Measurements from ENCODE around the gene RNF123.
A peak's percentile ranks its signal among the peaks of the same experiment; 100 is the strongest.

RNF123 gene

GRCh38 chr3:49717959-49718857 is 28.9 kb downstream of the RNF123 start:
- Histone ChIP-seq H3K36me3 (ENCODE audit: control insufficient read depth in 1 of 2, insufficient read depth in 2 of 2, low read length in 2 of 2) (peaks cover 33 to 47% of the 10 kb centered on the region in 2 donors), H3K27me3 (ENCODE audit: control insufficient read depth in 1 of 2, insufficient read depth in 2 of 2, low read length in 2 of 2) (no peaks in the 10 kb centered on the region), H3K27ac (ENCODE audit: low read depth, low read length) (no peak overlapping the region), H3K4me1 (ENCODE audit: control insufficient read depth in 1 of 2, insufficient read depth in 2 of 2, low read length in 2 of 2) (peaks cover 35 to 46% of the 10 kb centered on the region in 2 donors), H3K4me3 (ENCODE audit: low read depth in 1 of 2, low read length in 2 of 2) (peak overlapping the region; percentile 73 to 80), H3K9ac (ENCODE audit: low read depth in 1 of 2, low read length in 2 of 2) (peak overlapping the region in 1 of 2 donors; percentile 61), H3K9me3 (ENCODE audit: control insufficient read depth in 1 of 2, low read length in 2 of 2) (no peaks in the 10 kb centered on the region)

- Histone ChIP-seq H3K27ac (ENCODE audit: low read depth, low read length) (no peak overlapping the region), H3K9me3 (ENCODE audit: control insufficient read depth in 1 of 2, low read length in 2 of 2) (no peaks in the 10 kb centered on the region), H3K9ac (ENCODE audit: low read depth in 1 of 2, low read length in 2 of 2) (peak overlapping the region in 1 of 2 donors; percentile 61), H3K36me3 (ENCODE audit: control insufficient read depth in 1 of 2, insufficient read depth in 2 of 2, low read length in 2 of 2) (peaks cover 30 to 47% of the 10 kb centered on the region in 2 donors), H3K4me1 (ENCODE audit: control insufficient read depth in 1 of 2, insufficient read depth in 2 of 2, low read length in 2 of 2) (peaks cover 35 to 46% of the 10 kb centered on the region in 2 donors), H3K4me3 (ENCODE audit: low read depth in 1 of 2, low read length in 2 of 2) (peak overlapping the region; percentile 73 to 80), H3K27me3 (ENCODE audit: control insufficient read depth in 1 of 2, insufficient read depth in 2 of 2, low read length in 2 of 2) (no peaks in the 10 kb centered on the region)
These were observed 29.5 kb downstream of the RNF123 start for GRCh38 chr3:49718858-49719213.

GRCh38 chr3:49719214-49719884 is 30.0 kb downstream of the RNF123 start, which contains the start of gene AMIGO3:
AMIGO3 (minus strand) TSS chr3:49719684; CDS start chr3:49719465, 219 bp downstream.
- no peaks in the 10 kb centered on the region for H3K27me3 ChIP-seq (ENCODE audit: control insufficient read depth in 1 of 2, insufficient read depth in 2 of 2, low read length in 2 of 2)
- peak within 1 kb of the TSS in 1 of 2 donors; percentile 61 for H3K9ac ChIP-seq (ENCODE audit: low read depth in 1 of 2, low read length in 2 of 2)
- peak within 1 kb of the TSS; percentile 56 for H3K27ac ChIP-seq (ENCODE audit: low read depth, low read length)
- peaks cover 37 to 48% of the 10 kb centered on the region in 2 donors for H3K4me1 ChIP-seq (ENCODE audit: control insufficient read depth in 1 of 2, insufficient read depth in 2 of 2, low read length in 2 of 2)
- peaks cover 26 to 44% of the 10 kb centered on the region in 2 donors for H3K36me3 ChIP-seq (ENCODE audit: control insufficient read depth in 1 of 2, insufficient read depth in 2 of 2, low read length in 2 of 2)
- H3K4me3 ChIP-seq (ENCODE audit: low read depth in 1 of 2, low read length in 2 of 2) = peak within 1 kb of the TSS; percentile 73 to 80
- H3K9me3 ChIP-seq (ENCODE audit: control insufficient read depth in 1 of 2, low read length in 2 of 2) = no peaks in the 10 kb centered on the region

- Histone ChIP-seq H3K4me3 (ENCODE audit: low read depth in 1 of 2, low read length in 2 of 2) (no peak overlapping the region), H3K27me3 (ENCODE audit: control insufficient read depth in 1 of 2, insufficient read depth in 2 of 2, low read length in 2 of 2) (no peaks in the 10 kb centered on the region), H3K36me3 (ENCODE audit: control insufficient read depth in 1 of 2, insufficient read depth in 2 of 2, low read length in 2 of 2) (peaks cover 18 to 39% of the 10 kb centered on the region in 2 donors), H3K4me1 (ENCODE audit: control insufficient read depth in 1 of 2, insufficient read depth in 2 of 2, low read length in 2 of 2) (peaks cover 54 to 65% of the 10 kb centered on the region in 2 donors), H3K9me3 (ENCODE audit: control insufficient read depth in 1 of 2, low read length in 2 of 2) (no peaks in the 10 kb centered on the region), H3K27ac (ENCODE audit: low read depth, low read length) (no peak overlapping the region), H3K9ac (ENCODE audit: low read depth in 1 of 2, low read length in 2 of 2) (no peak overlapping the region)
These were observed 31.7 kb downstream of the RNF123 start for GRCh38 chr3:49720855-49721595.

GRCh38 chr3:49721596-49721895 is 32.2 kb downstream of the RNF123 start:
- H3K4me3 ChIP-seq (ENCODE audit: low read depth in 1 of 2, low read length in 2 of 2) = no peak overlapping the region
- peaks cover 59 to 70% of the 10 kb centered on the region in 2 donors for H3K4me1 ChIP-seq (ENCODE audit: control insufficient read depth in 1 of 2, insufficient read depth in 2 of 2, low read length in 2 of 2)

GRCh38 chr3:49721896-49722781 is 32.8 kb downstream of the RNF123 start:
- H3K9ac ChIP-seq (ENCODE audit: low read depth in 1 of 2, low read length in 2 of 2) = peak overlapping the region; percentile 97 to 99
- H3K4me1 ChIP-seq (ENCODE audit: control insufficient read depth in 1 of 2, insufficient read depth in 2 of 2, low read length in 2 of 2) = peaks cover 65 to 76% of the 10 kb centered on the region in 2 donors
- H3K27ac ChIP-seq (ENCODE audit: low read depth, low read length) = peak overlapping the region; percentile 100
- H3K4me3 ChIP-seq (ENCODE audit: low read depth in 1 of 2, low read length in 2 of 2) = peak overlapping the region; percentile 91 to 99
- peaks cover 23 to 40% of the 10 kb centered on the region in 2 donors for H3K36me3 ChIP-seq (ENCODE audit: control insufficient read depth in 1 of 2, insufficient read depth in 2 of 2, low read length in 2 of 2)
- no peaks in the 10 kb centered on the region for H3K27me3 ChIP-seq (ENCODE audit: control insufficient read depth in 1 of 2, insufficient read depth in 2 of 2, low read length in 2 of 2)
- no peaks in the 10 kb centered on the region for H3K9me3 ChIP-seq (ENCODE audit: control insufficient read depth in 1 of 2, low read length in 2 of 2)

More at GRCh38 chr3:49721596-49721895, 32.2 kb downstream of the RNF123 start:
- Histone ChIP-seq H3K27ac (ENCODE audit: low read depth, low read length) (no peak overlapping the region), H3K9me3 (ENCODE audit: control insufficient read depth in 1 of 2, low read length in 2 of 2) (no peaks in the 10 kb centered on the region), H3K27me3 (ENCODE audit: control insufficient read depth in 1 of 2, insufficient read depth in 2 of 2, low read length in 2 of 2) (no peaks in the 10 kb centered on the region), H3K36me3 (ENCODE audit: control insufficient read depth in 1 of 2, insufficient read depth in 2 of 2, low read length in 2 of 2) (peaks cover 18 to 36% of the 10 kb centered on the region in 2 donors), H3K9ac (ENCODE audit: low read depth in 1 of 2, low read length in 2 of 2) (no peak overlapping the region)

GRCh38 chr3:49722896-49723295 is 33.5 kb downstream of the RNF123 start:
- peaks cover 30 to 48% of the 10 kb centered on the region in 2 donors for H3K36me3 ChIP-seq (ENCODE audit: control insufficient read depth in 1 of 2, insufficient read depth in 2 of 2, low read length in 2 of 2)

GRCh38 chr3:49723296-49723627 is 33.9 kb downstream of the RNF123 start:
- H3K27ac ChIP-seq (ENCODE audit: low read depth, low read length) = peak overlapping the region; percentile 100
- peaks cover 33 to 52% of the 10 kb centered on the region in 2 donors for H3K36me3 ChIP-seq (ENCODE audit: control insufficient read depth in 1 of 2, insufficient read depth in 2 of 2, low read length in 2 of 2)
- peak overlapping the region; percentile 91 to 99 for H3K4me3 ChIP-seq (ENCODE audit: low read depth in 1 of 2, low read length in 2 of 2)
- H3K9ac ChIP-seq (ENCODE audit: low read depth in 1 of 2, low read length in 2 of 2) = peak overlapping the region; percentile 97 to 99
- H3K4me1 ChIP-seq (ENCODE audit: control insufficient read depth in 1 of 2, insufficient read depth in 2 of 2, low read length in 2 of 2) = peaks cover 75 to 84% of the 10 kb centered on the region in 2 donors
- no peaks in the 10 kb centered on the region for H3K27me3 ChIP-seq (ENCODE audit: control insufficient read depth in 1 of 2, insufficient read depth in 2 of 2, low read length in 2 of 2)
- no peaks in the 10 kb centered on the region for H3K9me3 ChIP-seq (ENCODE audit: control insufficient read depth in 1 of 2, low read length in 2 of 2)

More at GRCh38 chr3:49722896-49723295, 33.5 kb downstream of the RNF123 start:
- H3K4me3 ChIP-seq (ENCODE audit: low read depth in 1 of 2, low read length in 2 of 2) = peak overlapping the region; percentile 91 to 99
- H3K4me1 ChIP-seq (ENCODE audit: control insufficient read depth in 1 of 2, insufficient read depth in 2 of 2, low read length in 2 of 2) = peaks cover 72 to 83% of the 10 kb centered on the region in 2 donors
- H3K9ac ChIP-seq (ENCODE audit: low read depth in 1 of 2, low read length in 2 of 2) = peak overlapping the region; percentile 97 to 99
- H3K27me3 ChIP-seq (ENCODE audit: control insufficient read depth in 1 of 2, insufficient read depth in 2 of 2, low read length in 2 of 2) = no peaks in the 10 kb centered on the region
- peak overlapping the region; percentile 100 for H3K27ac ChIP-seq (ENCODE audit: low read depth, low read length)
- no peaks in the 10 kb centered on the region for H3K9me3 ChIP-seq (ENCODE audit: control insufficient read depth in 1 of 2, low read length in 2 of 2)

Data from duodenal mucosa (tissue), 2 donors.